PC-3 (cell line): ENCODE measurements around the gene RBMX. TPM values are rescaled to one million over a fixed set of nuclear protein-coding genes. Genes with fewer than 3 reads are reported as not detected.
"Not testable (repeated sequence)": the region's sequence is repeated elsewhere in the genome, so short reads cannot be mapped to it uniquely, and the experiment has no call there.

Source experiments
- ATAC-seq: fragments of 200-7000 bp; cut with Tn5 transposase; 2 replicates; pipeline ENCODE4 v1.9.1; 2020; ENCODE audit warnings: mild to moderate bottlenecking, moderate library complexity
- BruUV-seq: library from RNA; stranded (reverse); fragments of 400-500 nt; replicated peaks from 2 replicates; lab custom pipeline; 2021; lab: Mats Ljungman, UMichigan
- CTCF ChIA-PET: fragments of 300-600 bp; sonication (Branson Sonifier 250); formaldehyde crosslinking; loops from one replicate; lab custom pipeline; 2022; ENCODE audit warnings: antibody characterized with exemption; lab: Charles Lee
- POLR2A ChIA-PET: fragments of 300-600 bp; sonication (Branson Sonifier 250); formaldehyde crosslinking; loops from one replicate; lab custom pipeline; 2022; ENCODE audit warnings: antibody characterized with exemption; ENCODE audit not compliant: unreplicated experiment; lab: Charles Lee
- DNase-seq: peaks from one replicate; pipeline ENCODE4 v3.0.0-alpha.2; 2015
- H2AFZ ChIP-seq: fragments of 300-600 bp; sonication (generic); 2 replicates; pipeline ENCODE4 v1.6.0; 2016; ENCODE audit warnings: antibody characterized with exemption, low read length
- H3F3A ChIP-seq: fragments of 300-600 bp; sonication (generic); one replicate; pipeline ENCODE4 v1.6.0; 2017; ENCODE audit warnings: antibody characterized with exemption, low read length, control low read depth, mild to moderate bottlenecking; ENCODE audit not compliant: unreplicated experiment
- H3K27ac ChIP-seq: fragments of 300-600 bp; sonication (generic); 2 replicates; pipeline ENCODE4 v1.5.1; 2016; ENCODE audit warnings: mild to moderate bottlenecking, low read length
- H3K27me3 ChIP-seq: fragments of 300-600 bp; sonication (generic); 2 replicates; pipeline ENCODE4 v1.6.1; 2016; ENCODE audit warnings: low read length, mixed read lengths
- H3K36me3 ChIP-seq: fragments of 300-600 bp; sonication (generic); 2 replicates; pipeline ENCODE4 v1.6.1; 2016; ENCODE audit warnings: low read depth, mixed run types, low read length, mixed read lengths
- H3K4me1 ChIP-seq: fragments of 300-600 bp; sonication (generic); 2 replicates; pipeline ENCODE4 v1.5.1; 2016; ENCODE audit warnings: low read length; ENCODE audit not compliant: insufficient read depth
- H3K4me2 ChIP-seq: fragments of 300-600 bp; sonication (generic); 2 replicates; pipeline ENCODE4 v1.6.0; 2016; ENCODE audit warnings: low read length
- H3K4me3 ChIP-seq: fragments of 300-600 bp; sonication (generic); 2 replicates; pipeline ENCODE4 v1.5.1; 2016; ENCODE audit warnings: mild to moderate bottlenecking, low read length, mixed read lengths
- H3K79me2 ChIP-seq: fragments of 300-600 bp; sonication (generic); 2 replicates; pipeline ENCODE4 v1.6.1; 2017; ENCODE audit warnings: low read length, mixed read lengths
- H3K9ac ChIP-seq: fragments of 300-600 bp; sonication (generic); 2 replicates; pipeline ENCODE4 v1.6.0; 2016; ENCODE audit warnings: mild to moderate bottlenecking, low read length
- H3K9me2 ChIP-seq: fragments of 300-600 bp; sonication (generic); replicated peaks from 2 replicates; pipeline ENCODE4 v1.6.1; 2016; ENCODE audit warnings: mixed run types, low read length, mixed read lengths
- H3K9me3 ChIP-seq: fragments of 300-600 bp; sonication (generic); 2 replicates; pipeline ENCODE4 v1.6.1; 2016; ENCODE audit warnings: low read length, mixed read lengths
- H4K20me1 ChIP-seq: fragments of 300-600 bp; sonication (generic); 2 replicates; pipeline ENCODE4 v1.6.1; 2016; ENCODE audit warnings: low read length, mixed read lengths
- CTCF ChIP-seq: fragments of 300-600 bp; sonication (generic); conservative IDR thresholded peaks from 2 replicates; pipeline ENCODE4 v1.5.1; 2017; ENCODE audit warnings: antibody characterized with exemption, low read depth, mild to moderate bottlenecking, low read length
- EZH2 ChIP-seq: fragments of 300-600 bp; sonication (generic); IDR thresholded peaks from one replicate; pipeline ENCODE4 v1.6.1; 2017; ENCODE audit warnings: antibody characterized with exemption, mild to moderate bottlenecking, low read length; ENCODE audit not compliant: unreplicated experiment
- EZH2phosphoT487 ChIP-seq: fragments of 300-600 bp; sonication (generic); IDR thresholded peaks from 2 replicates; pipeline ENCODE4 v1.6.1; 2018; ENCODE audit warnings: mild to moderate bottlenecking, antibody characterized with exemption, low read length, borderline replicate concordance
- intact Hi-C: fragments of 100-400 bp; cut with micrococcal nuclease; formaldehyde crosslinking; loops from 2 replicates; pipeline ENCODE4 v1.9.0; 2023
- total RNA-seq: library from RNA; depleted of rRNA; stranded (reverse); fragments of >200 nt; gene quantifications from 2 replicates; pipeline ENCODE4 v1.2.3, GENCODE V29; 2014

The RBMX gene
- total RNA-seq, 1 experiment from 2014 or later, result 288 TPM

DNA sequence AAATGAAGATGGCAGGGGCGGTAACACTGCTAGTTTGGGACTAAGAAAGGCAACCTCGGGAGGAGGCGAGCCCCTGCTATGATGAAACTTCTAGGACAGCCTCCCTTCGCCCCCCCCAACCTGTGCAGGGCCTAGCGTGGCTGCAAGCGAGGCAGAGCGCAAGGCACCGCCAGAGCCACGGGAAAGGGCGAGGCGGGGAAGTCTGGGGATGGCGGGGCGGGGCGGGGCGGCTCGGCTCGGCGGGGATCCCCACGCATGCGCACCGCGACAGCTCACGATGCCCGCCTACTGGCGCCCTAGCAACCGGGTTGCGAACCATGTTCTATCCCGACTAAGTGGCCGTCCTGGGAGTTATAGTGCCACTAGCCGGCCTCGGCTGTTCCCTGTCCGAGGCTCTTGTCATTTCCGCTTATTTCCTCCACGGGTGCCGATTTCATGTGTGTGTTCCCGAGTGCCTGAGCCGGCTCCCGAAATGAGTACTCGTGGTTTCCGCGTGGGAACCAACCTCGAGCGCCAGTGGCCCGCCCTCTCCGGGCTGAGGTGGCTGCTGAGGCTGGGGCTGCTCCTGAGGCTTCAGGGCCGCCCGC is 28.7 kb upstream of the RBMX start:
- Histone ChIP-seq H2AFZ (peak overlapping the region; percentile 99), H3F3A (no peaks in the 10 kb centered on the region), H3K27me3 (no peaks in the 10 kb centered on the region), H3K4me3 (peak overlapping the region; percentile 96), H3K79me2 (peaks cover 3% of the 10 kb centered on the region; the same call in 1 of the 2 replicates), H3K9me2 (no peaks in the 10 kb centered on the region), H3K9me3 (no peaks in the 10 kb centered on the region), H4K20me1 (no peaks in the 10 kb centered on the region), H3K4me2 (peak overlapping the region; percentile 100), H3K9ac (peak overlapping the region; percentile 90), H3K27ac (peak overlapping the region; percentile 67), H3K36me3 (no peaks in the 10 kb centered on the region), H3K4me1 (peaks cover 14% of the 10 kb centered on the region)
- intact Hi-C loops, result no loop called here
- CTCF ChIA-PET, result no interaction called here
- POLR2A ChIA-PET, result interaction anchor here (2.9 kb wide), 1 partner anchor 29 kb away, joined by 17 read pairs; the partner anchor contains the start of gene RBMX
- no peak for TF ChIP-seq CTCF
- no peak for TF ChIP-seq EZH2phosphoT487
- TF ChIP-seq EZH2, result no peak
- peak; percentile 70 for DNase-seq
- no TSS peak for BruUV-seq
- ATAC-seq, result peak; percentile 75

GRCh38 chrX:136907621-136908020 is 27.1 kb upstream of the RBMX start:
- no peaks in the 10 kb centered on the region for H3K36me3 ChIP-seq
- H4K20me1 ChIP-seq, result no peaks in the 10 kb centered on the region
- peaks cover 3% of the 10 kb centered on the region; the same call in 1 of the 2 replicates for H3K79me2 ChIP-seq
- H3K9me2 ChIP-seq, result no peaks in the 10 kb centered on the region
- H3K27me3 ChIP-seq, result no peaks in the 10 kb centered on the region
- H3K4me2 ChIP-seq, result no peak overlapping the region
- ATAC-seq, result no peak
- H3F3A ChIP-seq, result no peaks in the 10 kb centered on the region
- ChIA-PET POLR2A (no interaction called here), CTCF (no interaction called here)
- H3K9me3 ChIP-seq, result no peaks in the 10 kb centered on the region
- no peak for DNase-seq
- H3K9ac ChIP-seq, result no peak overlapping the region
- no peak overlapping the region for H3K27ac ChIP-seq
- intact Hi-C loops, result no loop called here
- H3K4me3 ChIP-seq, result no peak overlapping the region
- TF ChIP-seq CTCF (no peak), EZH2phosphoT487 (no peak), EZH2 (no peak)
- peaks cover 14% of the 10 kb centered on the region for H3K4me1 ChIP-seq
- no TSS peak for BruUV-seq
- H2AFZ ChIP-seq, result no peak overlapping the region

- DNase-seq (no peak), ATAC-seq (no peak)
- Histone ChIP-seq H3K4me2 (no peak overlapping the region), H3K27me3 (no peaks in the 10 kb centered on the region), H3K9me2 (no peaks in the 10 kb centered on the region), H3K9me3 (no peaks in the 10 kb centered on the region), H3K9ac (no peak overlapping the region), H2AFZ (no peak overlapping the region), H4K20me1 (no peaks in the 10 kb centered on the region), H3K4me3 (no peak overlapping the region), H3K4me1 (peaks cover 14% of the 10 kb centered on the region), H3K27ac (no peak overlapping the region), H3F3A (no peaks in the 10 kb centered on the region), H3K36me3 (no peaks in the 10 kb centered on the region), H3K79me2 (peaks cover 3% of the 10 kb centered on the region; the same call in 1 of the 2 replicates)
- no peak for TF ChIP-seq EZH2phosphoT487
- no peak for TF ChIP-seq EZH2
- no peak for TF ChIP-seq CTCF
- intact Hi-C loops, result no loop called here
- POLR2A ChIA-PET, result no interaction called here
- CTCF ChIA-PET, result no interaction called here
- BruUV-seq, result no TSS peak
Measured at GRCh38 chrX:136906921-136907510, 26.5 kb upstream of the RBMX start.

GRCh38 chrX:136904067-136904466 is 23.5 kb upstream of the RBMX start:
- H3K9me2 ChIP-seq, H3K4me3 ChIP-seq, intact Hi-C loops, H3K79me2 ChIP-seq, H3K27ac ChIP-seq, H3F3A ChIP-seq, H4K20me1 ChIP-seq, DNase-seq, H3K4me1 ChIP-seq, ATAC-seq, H3K36me3 ChIP-seq, H3K9ac ChIP-seq, H3K9me3 ChIP-seq, H2AFZ ChIP-seq, BruUV-seq, H3K27me3 ChIP-seq, H3K4me2 ChIP-seq, POLR2A ChIA-PET, CTCF ChIA-PET: not testable (repeated sequence)
